ENCODE measurements around the gene EEIG1.
A peak's percentile ranks its signal among the peaks of the same experiment; 100 is the strongest.

The EEIG1 gene

DNA sequence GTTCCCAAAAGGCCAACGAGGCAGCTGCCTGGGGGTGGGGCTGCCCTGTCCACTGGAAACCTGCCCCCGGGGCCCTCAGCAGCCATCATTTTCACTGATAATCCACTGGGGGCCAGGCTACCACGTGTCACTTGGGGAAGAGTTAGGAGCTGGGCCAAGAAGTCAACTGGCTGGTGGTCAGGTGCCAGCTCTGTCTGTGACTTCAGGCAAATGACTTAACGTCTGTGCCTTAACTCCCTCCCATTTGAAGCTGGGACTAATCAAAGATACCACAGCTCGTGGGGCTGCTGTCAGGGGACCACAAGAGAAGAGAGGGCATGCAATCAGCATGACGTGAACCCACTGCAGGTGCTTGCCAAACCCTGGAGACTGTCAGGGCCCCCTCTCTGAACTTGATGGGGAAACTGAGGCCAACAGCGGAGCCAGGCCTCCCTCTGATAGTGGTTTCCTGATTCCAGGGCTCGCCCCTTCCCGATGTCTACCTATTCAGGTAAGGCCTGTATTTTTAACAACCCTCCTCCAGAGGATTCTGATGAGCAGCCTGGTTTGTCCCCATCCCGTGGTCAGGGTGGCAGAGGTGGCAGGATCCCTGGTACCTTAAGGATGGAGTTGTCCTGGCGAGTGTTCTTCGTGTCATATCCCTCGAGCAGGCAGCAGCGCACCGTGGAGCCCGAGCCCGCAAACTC is 30.8 kb downstream of the EEIG1 start:
- Mint-ChIP-seq H3K4me3 (no peak overlapping the region), H3K27ac (peak overlapping the region; percentile 82), H3K27me3 (no peaks in the 10 kb centered on the region), H3K4me1 (peaks cover 57% of the 10 kb centered on the region), H3K36me3 (ENCODE audit: low read depth) (peaks cover 5% of the 10 kb centered on the region), H3K9me3 (no peaks in the 10 kb centered on the region)
- DNase-seq = no peak
- ATAC-seq = no peak

DNA sequence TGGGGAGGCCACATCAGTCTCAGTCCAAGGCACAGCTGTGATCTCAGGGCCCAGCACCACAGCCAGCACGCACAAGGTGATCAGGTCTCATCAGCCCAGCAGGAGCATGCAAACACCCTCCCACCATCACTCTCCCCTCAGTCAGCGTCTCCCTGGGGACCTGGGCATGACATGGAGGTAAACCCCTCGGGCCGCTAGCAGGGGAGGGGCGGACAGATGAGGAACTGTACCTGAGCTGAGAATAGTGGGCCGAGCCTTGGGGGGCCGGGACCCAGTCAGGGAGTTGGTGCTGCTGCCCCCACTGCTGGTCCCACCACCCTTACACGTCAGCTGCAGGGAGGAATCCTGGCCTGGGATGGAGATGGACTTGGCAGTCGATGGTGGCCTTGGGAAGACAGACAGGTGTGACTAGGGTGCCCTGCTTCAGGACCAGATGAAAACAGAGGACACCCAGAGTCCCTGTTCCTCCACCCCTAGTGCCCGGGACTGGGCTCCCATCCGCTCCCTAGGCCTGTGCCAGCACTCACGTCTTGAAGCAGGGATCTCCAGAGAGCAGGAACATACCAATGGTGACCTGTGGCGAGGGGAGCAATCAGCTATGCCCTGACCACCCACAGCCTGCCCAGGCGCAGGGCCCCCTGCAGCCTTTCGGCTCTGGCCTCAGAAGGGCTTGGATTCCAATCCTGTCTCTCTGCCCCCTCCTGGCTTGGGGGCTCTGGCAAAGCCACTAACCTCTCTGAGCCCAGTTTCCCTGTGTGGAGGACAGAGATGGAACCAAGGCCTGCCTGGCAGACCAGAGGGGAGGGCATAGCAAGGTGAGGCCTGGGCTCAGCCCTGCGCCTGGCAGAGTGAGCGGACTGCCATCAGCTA is 32.7 kb downstream of the EEIG1 start:
- H3K27me3 Mint-ChIP-seq = no peaks in the 10 kb centered on the region
- H3K27ac Mint-ChIP-seq = peak overlapping the region; percentile 69
- H3K9me3 Mint-ChIP-seq = no peaks in the 10 kb centered on the region
- peaks cover 51% of the 10 kb centered on the region for H3K4me1 Mint-ChIP-seq
- DNase-seq (no peak), ATAC-seq (no peak)
- H3K4me3 Mint-ChIP-seq = no peak overlapping the region
- peaks cover 6% of the 10 kb centered on the region for H3K36me3 Mint-ChIP-seq (ENCODE audit: low read depth)

DNA sequence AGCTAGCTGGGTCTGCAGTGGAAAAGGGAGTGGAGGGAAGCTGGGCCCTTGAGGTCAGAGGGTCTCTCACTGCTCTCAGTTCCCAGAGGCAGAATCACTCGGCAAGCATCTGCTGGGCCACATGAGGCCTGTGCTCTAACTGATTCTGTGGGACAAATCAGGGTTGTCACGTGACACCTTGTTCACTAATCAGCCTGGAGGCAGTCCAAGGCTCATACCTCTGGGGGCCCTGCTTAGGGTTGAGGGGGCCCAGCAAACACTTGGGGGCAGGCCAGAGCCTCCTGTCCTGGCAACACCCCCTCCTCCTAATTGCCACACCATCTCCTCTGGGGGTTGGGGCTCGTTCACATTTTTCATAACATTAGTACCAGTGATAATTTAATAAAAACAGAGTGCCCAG is 34.1 kb downstream of the EEIG1 start:
- H3K36me3 Mint-ChIP-seq (ENCODE audit: low read depth) = peaks cover 12% of the 10 kb centered on the region
- H3K27me3 Mint-ChIP-seq = no peaks in the 10 kb centered on the region
- ATAC-seq (no peak), DNase-seq (no peak)
- H3K9me3 Mint-ChIP-seq = no peaks in the 10 kb centered on the region
- no peak overlapping the region for H3K4me3 Mint-ChIP-seq
- H3K27ac Mint-ChIP-seq = peak overlapping the region; percentile 14
- H3K4me1 Mint-ChIP-seq = peaks cover 49% of the 10 kb centered on the region

DNA sequence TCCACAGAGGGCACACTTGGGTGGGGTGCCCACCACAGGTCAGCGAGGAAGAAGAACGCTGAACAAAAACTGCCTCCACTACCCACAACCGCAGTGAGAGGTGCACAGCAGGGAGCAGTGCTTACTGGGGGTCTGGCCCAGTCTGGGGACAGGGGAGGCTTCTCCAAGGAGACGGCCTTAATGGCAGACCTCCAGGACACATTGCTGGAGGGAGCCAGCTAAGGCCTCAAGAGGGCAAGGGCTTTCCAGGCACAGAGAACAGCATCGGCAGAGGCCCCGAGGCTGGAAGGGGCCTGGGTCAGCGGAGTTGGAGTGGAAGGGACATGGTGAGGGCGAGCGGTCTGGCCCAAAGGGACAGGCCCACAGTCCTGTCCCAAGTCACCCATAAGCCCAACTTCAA is 34.8 kb downstream of the EEIG1 start:
- DNase-seq = no peak
- no peak for ATAC-seq
- Mint-ChIP-seq H3K4me1 (peaks cover 44% of the 10 kb centered on the region), H3K9me3 (no peaks in the 10 kb centered on the region), H3K36me3 (ENCODE audit: low read depth) (peaks cover 10% of the 10 kb centered on the region), H3K4me3 (no peak overlapping the region), H3K27ac (no peak overlapping the region), H3K27me3 (no peaks in the 10 kb centered on the region)

DNA sequence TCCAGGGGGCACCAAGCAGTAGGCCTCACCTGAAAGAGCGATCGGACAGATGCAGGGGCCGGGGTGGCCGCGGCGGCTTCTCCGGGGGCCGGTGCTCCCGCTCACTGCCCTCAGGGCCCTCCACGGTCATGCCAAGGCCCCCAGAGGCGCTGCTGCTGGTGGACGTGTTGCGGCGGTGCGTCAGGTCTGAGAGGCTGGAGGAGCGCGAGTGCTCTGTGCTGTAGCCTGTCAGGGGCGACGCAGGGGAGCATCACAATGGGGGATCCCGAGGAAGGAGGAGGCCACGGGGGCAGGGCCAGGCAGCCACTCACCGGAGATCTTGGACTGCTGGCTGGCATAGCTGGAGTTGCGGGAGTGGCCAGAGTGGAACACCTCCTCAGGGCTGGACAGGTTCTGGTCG is 35.5 kb downstream of the EEIG1 start:
- Mint-ChIP-seq H3K9me3 (no peaks in the 10 kb centered on the region), H3K36me3 (ENCODE audit: low read depth) (peaks cover 14% of the 10 kb centered on the region), H3K4me1 (peaks cover 38% of the 10 kb centered on the region), H3K4me3 (no peak overlapping the region), H3K27me3 (no peaks in the 10 kb centered on the region), H3K27ac (no peak overlapping the region)
- DNase-seq (no peak), ATAC-seq (no peak)

DNA sequence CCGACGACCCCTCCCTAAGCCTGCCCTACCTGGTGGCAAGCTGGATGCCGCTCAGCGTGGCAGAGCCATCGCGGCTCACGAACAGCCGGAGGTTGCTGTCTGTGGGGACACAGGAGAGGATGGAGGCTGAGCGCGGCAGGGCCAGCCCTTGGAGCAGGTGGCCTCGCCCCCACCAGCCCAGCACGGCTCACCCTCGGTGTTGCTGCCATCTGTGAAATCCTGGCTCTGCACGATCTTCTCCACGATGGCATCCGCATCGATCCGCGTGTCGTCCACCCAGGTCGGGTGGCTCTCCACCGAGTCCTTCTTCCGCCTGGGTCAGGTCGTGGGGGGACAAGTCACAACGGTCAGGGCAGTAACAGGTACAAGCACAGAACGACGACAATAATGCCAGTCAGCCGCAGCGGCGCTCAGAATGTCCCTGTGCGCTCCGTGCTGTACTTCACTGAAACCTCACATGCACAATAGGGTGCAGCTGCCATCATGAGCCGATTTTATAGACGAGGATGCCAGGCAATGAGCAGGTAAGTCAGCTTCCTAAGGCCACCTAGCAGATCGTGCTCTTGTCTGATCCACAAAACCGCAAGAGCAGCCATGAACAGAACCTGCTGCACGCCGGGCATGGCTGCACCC is 36.1 kb downstream of the EEIG1 start:
- Mint-ChIP-seq H3K36me3 (ENCODE audit: low read depth) (peaks cover 14% of the 10 kb centered on the region), H3K9me3 (no peaks in the 10 kb centered on the region), H3K4me1 (peaks cover 31% of the 10 kb centered on the region), H3K4me3 (no peak overlapping the region), H3K27me3 (no peaks in the 10 kb centered on the region), H3K27ac (no peak overlapping the region)
- DNase-seq (no peak), ATAC-seq (no peak)

DNA sequence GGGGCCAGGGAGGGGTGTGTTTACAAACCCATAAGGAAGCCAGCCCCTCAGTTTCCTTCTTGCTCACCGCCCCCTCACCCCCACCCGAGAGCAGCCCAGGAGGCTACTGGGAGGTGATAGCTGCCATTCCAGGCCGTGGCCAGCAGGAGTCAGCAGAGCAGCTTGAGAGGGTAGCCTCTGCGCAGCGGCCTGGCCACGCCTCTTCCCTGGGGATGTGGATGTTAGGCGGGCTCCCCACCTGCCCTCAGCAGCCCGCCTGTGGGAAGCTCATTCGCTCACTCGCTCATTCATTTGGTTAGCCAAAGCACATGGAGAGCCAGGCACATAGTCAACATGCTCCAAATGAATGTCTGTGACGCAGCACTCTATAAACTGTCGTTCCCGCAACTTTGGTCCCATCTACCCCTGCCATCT is 37.1 kb downstream of the EEIG1 start:
- Mint-ChIP-seq H3K9me3 (no peaks in the 10 kb centered on the region), H3K36me3 (ENCODE audit: low read depth) (peaks cover 13% of the 10 kb centered on the region), H3K4me3 (no peak overlapping the region), H3K27me3 (no peaks in the 10 kb centered on the region), H3K4me1 (peaks cover 29% of the 10 kb centered on the region), H3K27ac (peak overlapping the region; percentile 68)
- ATAC-seq = peak; percentile 78
- peak; percentile 87 for DNase-seq

DNA sequence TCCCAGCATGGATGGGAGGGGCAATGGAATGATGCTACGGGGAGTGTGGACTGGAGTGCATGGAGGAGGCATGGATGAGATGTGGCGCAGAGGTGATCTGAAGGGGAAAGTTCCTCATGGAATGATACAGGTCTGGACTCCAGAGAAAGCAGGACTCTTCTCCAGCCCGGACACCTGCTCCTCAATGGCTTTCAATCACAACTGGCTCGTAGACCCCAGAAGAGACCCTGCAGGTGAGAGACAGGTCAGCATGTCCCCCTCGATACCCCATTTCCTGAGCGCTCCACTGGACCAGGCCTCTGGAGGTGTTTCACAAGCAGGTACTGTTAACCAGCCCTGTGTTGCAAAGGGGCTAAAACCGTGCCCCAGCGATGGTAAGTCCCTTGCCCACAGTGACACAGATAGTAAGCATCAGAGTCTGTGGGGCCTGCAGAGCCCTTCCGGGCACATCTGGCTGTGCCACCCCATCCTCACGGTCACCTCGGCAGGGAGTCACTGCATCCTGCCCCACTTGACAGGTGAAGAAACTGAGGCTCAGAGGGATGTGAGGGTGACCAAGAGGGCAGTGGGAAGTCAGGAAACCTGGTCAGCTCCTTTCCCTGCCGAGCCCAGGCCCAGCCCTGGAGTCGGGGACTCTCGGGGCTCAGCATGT is 37.7 kb downstream of the EEIG1 start:
- peak overlapping the region; percentile 73 for H3K27ac Mint-ChIP-seq
- H3K36me3 Mint-ChIP-seq (ENCODE audit: low read depth) = peaks cover 12% of the 10 kb centered on the region
- H3K4me3 Mint-ChIP-seq = no peak overlapping the region

DNA sequence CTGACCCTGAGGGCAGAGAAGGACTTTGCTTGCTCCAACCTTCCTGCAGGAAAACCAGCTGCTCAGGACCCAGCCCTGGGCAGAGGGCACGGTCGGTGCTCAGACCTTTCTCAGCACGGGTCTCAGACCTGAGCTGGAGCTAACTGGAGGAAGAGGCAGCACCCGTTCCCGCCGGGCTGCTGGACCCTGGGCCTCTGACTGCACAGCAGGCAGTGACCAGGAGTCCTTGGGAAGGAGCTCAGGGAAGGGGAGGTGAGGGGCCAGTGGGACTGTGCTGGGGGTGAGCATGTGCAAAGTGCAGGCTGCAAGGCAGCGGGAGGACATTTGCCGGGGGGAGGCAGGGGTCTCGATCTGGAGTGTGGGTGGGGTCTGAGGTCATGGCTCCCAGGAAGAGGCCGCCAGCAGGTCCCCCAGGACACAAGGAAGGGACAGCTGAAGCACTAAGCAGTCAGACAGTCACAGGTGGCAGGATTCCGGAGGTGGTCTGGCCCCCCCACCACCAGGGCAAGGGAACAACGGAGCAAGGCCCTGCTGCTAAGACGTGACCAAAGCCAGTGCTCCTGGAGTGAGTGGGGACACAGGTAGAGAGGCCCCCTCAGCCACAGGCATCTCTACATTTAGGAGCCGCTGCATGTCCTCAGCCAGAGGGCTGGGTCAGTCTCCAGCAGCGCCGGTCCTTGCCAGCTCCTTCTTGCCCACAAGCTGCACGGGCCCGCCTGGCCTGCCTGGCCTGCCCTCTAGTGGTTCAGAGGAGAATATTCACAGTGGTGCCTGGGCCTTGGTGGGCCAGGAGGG is 38.4 kb downstream of the EEIG1 start:
- DNase-seq (peak; percentile 61), ATAC-seq (peak; percentile 40)
- Mint-ChIP-seq H3K4me1 (peaks cover 34% of the 10 kb centered on the region), H3K36me3 (ENCODE audit: low read depth) (peaks cover 14% of the 10 kb centered on the region), H3K4me3 (no peak overlapping the region), H3K9me3 (no peaks in the 10 kb centered on the region), H3K27me3 (peaks cover 3% of the 10 kb centered on the region), H3K27ac (peak overlapping the region; percentile 73)

More for the DNA sequence above, 37.7 kb downstream of the EEIG1 start:
- no peaks in the 10 kb centered on the region for H3K27me3 Mint-ChIP-seq
- ATAC-seq (no peak), DNase-seq (no peak)
- no peaks in the 10 kb centered on the region for H3K9me3 Mint-ChIP-seq
- H3K4me1 Mint-ChIP-seq = peaks cover 29% of the 10 kb centered on the region

DNA sequence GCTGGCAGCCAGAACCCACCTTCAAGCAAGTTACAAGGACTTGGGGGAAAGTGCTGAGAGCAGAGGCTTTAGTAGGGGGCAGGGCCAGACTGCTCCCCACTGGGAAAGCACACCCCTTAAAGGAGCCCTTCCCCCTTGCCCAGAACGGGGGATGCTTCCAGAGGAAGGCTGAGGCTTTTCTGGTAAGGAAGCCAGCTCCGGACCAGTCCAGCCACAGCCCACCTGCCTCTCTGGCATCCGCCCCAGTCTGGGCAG is 38.9 kb downstream of the EEIG1 start:
- H3K27me3 Mint-ChIP-seq = peaks cover 3% of the 10 kb centered on the region
- H3K9me3 Mint-ChIP-seq = no peaks in the 10 kb centered on the region
- ATAC-seq (no peak), DNase-seq (no peak)
- H3K4me3 Mint-ChIP-seq = no peak overlapping the region
- peaks cover 34% of the 10 kb centered on the region for H3K4me1 Mint-ChIP-seq
- H3K27ac Mint-ChIP-seq = no peak overlapping the region
- peaks cover 14% of the 10 kb centered on the region for H3K36me3 Mint-ChIP-seq (ENCODE audit: low read depth)

DNA sequence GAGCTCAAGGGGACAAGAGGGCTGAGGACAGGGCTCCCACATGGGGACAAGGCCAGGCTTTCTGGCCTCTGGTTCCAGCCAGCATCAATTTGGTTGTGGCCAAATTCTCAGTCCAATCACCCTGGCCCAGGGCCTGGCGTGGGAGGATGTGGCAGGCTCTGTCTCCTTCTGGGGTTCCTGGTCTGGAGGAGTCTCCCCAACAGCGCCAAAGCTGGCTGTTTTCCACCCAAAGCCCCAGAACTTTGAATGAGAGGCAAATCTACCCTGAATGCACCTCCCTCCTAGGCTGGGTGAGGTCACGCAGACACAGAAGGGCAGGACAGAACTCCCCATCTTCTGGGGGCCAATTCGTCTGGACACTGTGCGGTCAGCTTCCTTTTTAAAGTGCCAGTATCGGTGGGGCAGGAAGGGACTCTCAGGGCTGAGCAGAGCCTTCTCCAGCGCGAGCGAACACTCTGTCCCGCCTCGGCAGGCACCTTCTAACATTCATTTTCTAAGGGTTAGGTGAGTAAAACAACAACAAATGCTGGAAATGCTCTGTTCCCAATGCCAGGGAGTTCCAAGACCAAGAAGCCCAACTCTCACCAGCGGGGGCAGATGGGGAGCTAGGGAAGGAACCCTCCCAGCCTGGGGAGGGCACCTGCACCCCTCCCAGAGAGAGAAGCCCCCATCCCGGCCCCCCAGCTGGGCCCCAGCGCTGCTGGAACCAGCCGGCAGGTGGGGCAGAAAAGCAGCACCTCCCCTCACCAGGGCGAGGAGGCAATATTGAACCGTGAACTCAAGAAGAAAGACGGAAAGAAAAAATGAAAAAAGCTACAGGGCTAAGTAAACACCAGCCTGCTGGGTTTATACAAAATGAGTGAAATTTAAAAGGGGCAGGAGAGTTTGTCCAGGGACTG is 39.5 kb downstream of the EEIG1 start:
- DNase-seq (no peak), ATAC-seq (no peak)
- no peaks in the 10 kb centered on the region for H3K9me3 Mint-ChIP-seq
- peaks cover 3% of the 10 kb centered on the region for H3K27me3 Mint-ChIP-seq
- H3K36me3 Mint-ChIP-seq (ENCODE audit: low read depth) = peaks cover 17% of the 10 kb centered on the region
- no peak overlapping the region for H3K4me3 Mint-ChIP-seq
- H3K27ac Mint-ChIP-seq = no peak overlapping the region
- peaks cover 36% of the 10 kb centered on the region for H3K4me1 Mint-ChIP-seq

DNA sequence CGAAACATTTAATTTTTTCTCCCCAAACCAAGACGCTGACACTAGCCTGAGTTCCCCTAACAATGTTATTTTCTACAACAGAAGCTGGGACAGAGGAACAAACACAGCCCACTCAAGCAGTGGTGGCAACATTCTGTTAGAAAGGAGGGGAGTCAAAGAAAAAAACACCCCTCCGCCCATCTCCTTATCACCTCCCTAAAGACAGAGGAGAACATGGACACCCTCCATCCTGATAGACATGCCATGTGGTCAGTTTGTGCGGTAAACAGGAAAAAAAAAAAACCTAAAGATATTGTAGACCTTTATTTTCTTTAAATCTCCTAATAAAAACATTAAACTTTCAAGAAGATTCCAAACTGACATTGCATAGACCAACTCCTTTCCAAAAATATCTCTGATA is 40.2 kb downstream of the EEIG1 start:
- Mint-ChIP-seq H3K36me3 (ENCODE audit: low read depth) (peaks cover 24% of the 10 kb centered on the region), H3K9me3 (no peaks in the 10 kb centered on the region), H3K27ac (no peak overlapping the region), H3K27me3 (peaks cover 3% of the 10 kb centered on the region), H3K4me3 (no peak overlapping the region), H3K4me1 (peaks cover 43% of the 10 kb centered on the region)
- DNase-seq = no peak
- no peak for ATAC-seq

DNA sequence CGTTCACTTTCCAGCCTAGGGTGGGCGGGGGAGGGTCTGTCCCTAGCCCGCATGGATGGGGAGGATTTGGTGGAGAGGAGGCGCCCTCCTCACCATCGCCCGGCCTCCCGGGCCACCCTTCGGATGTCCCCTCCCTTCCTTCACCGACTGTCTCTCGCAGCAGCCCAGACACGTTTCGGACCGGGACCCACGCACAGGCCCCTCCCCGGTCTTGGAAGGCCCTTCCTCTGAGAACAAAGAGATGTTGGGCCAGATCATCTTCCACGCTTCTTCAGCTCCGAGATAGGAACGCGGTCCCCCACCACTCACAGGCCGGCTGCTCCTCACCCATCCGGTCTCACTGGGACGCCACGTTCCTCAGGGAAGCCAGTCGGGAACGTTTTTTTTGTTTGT is 42.5 kb downstream of the EEIG1 start:
- ATAC-seq (no peak), DNase-seq (no peak)
- Mint-ChIP-seq H3K27me3 (peaks cover 3% of the 10 kb centered on the region), H3K4me1 (peaks cover 42% of the 10 kb centered on the region), H3K9me3 (no peaks in the 10 kb centered on the region), H3K27ac (peak overlapping the region; percentile 57), H3K4me3 (peak overlapping the region; percentile 35), H3K36me3 (ENCODE audit: low read depth) (peaks cover 27% of the 10 kb centered on the region)

Data from activated naive CD8-positive, alpha-beta T cell treated with anti-CD3 and anti-CD28 coated beads, Interleukin-2, amount 50 U/mL, for 24 hours (primary cell).